WTC11 (cell line): ENCODE results near the gene KCND2. TPM values are rescaled to one million over a fixed set of nuclear protein-coding genes. Genes with fewer than 3 reads are reported as not detected.

Experiments used
- ATAC-seq: fragments of 200-7000 bp; cut with Tn5 transposase; 2 replicates; pipeline ENCODE4 v1.10.0; 2021; ENCODE audit warnings: mild to moderate bottlenecking, moderate library complexity
- CTCF ChIA-PET: fragments of 300-600 bp; sonication (Branson Sonifier 250); formaldehyde crosslinking; loops from one replicate; lab custom pipeline; 2021; ENCODE audit warnings: antibody characterized with exemption; lab: Charles Lee
- POLR2A ChIA-PET: fragments of 350-600 bp; sonication (Branson Sonifier 250); formaldehyde crosslinking; loops from one replicate; lab custom pipeline; 2021; ENCODE audit warnings: antibody characterized with exemption; lab: Charles Lee
- DNase-seq: peaks from one replicate; pipeline ENCODE4 v3.0.0; 2021; ENCODE audit warnings: low spot score
- H3K27ac Mint-ChIP-seq: 2 replicates; pipeline ENCODE4 v1.8.0; 2021; ENCODE audit warnings: mixed read lengths
- H3K27me3 Mint-ChIP-seq: 2 replicates; pipeline ENCODE4 v1.8.0; 2021; ENCODE audit warnings: low read depth, mild to moderate bottlenecking, moderate library complexity, mixed read lengths
- H3K36me3 Mint-ChIP-seq: 2 replicates; pipeline ENCODE4 v1.8.0; 2021; ENCODE audit warnings: mixed read lengths
- H3K4me1 Mint-ChIP-seq: 2 replicates; pipeline ENCODE4 v1.8.0; 2022; ENCODE audit warnings: mixed read lengths
- H3K4me3 Mint-ChIP-seq: 2 replicates; pipeline ENCODE4 v1.8.0; 2021; ENCODE audit warnings: mild to moderate bottlenecking, moderate library complexity, mixed read lengths
- H3K9me3 Mint-ChIP-seq: 2 replicates; pipeline ENCODE4 v1.8.0; 2021; ENCODE audit warnings: mixed read lengths
- AR ChIP-seq: fragments of 250-450 bp; sonication (Bioruptor Pico); IDR thresholded peaks from 2 replicates; pipeline ENCODE4 v1.9.0; 2021; ENCODE audit warnings: mild to moderate bottlenecking
- ARID4B ChIP-seq: sonication (generic); formaldehyde crosslinking; IDR thresholded peaks from 2 replicates; pipeline ENCODE4 v1.8.0; 2023; ENCODE audit warnings: missing genetic modification reagents, mild to moderate bottlenecking, borderline replicate concordance
- ATF1 ChIP-seq: sonication (generic); formaldehyde crosslinking; IDR thresholded peaks from 2 replicates; pipeline ENCODE4 v1.8.1; 2023; ENCODE audit warnings: mild to moderate bottlenecking, moderate library complexity, missing genetic modification reagents
- CDX4 ChIP-seq: fragments of 250-450 bp; sonication (Bioruptor Pico); IDR thresholded peaks from 2 replicates; pipeline ENCODE4 v1.9.0; 2021; ENCODE audit warnings: moderate library complexity, mild to moderate bottlenecking, inconsistent platforms, borderline replicate concordance
- CTCF ChIP-seq: fragments of 200-600 bp; IDR thresholded peaks from 2 replicates; pipeline ENCODE4 v1.8.0; 2022; ENCODE audit warnings: antibody characterized with exemption
- EMX1 ChIP-seq: fragments of 250-450 bp; sonication (Bioruptor Pico); IDR thresholded peaks from 2 replicates; pipeline ENCODE4 v1.8.0; 2021; ENCODE audit warnings: mild to moderate bottlenecking
- FOXP1 ChIP-seq: sonication (generic); formaldehyde crosslinking; IDR thresholded peaks from 2 replicates; pipeline ENCODE4 v1.8.0; 2022; ENCODE audit warnings: missing genetic modification reagents, mild to moderate bottlenecking, moderate library complexity, borderline replicate concordance
- JUN ChIP-seq: sonication (generic); formaldehyde crosslinking; IDR thresholded peaks from 2 replicates; pipeline ENCODE4 v1.8.0; 2023; ENCODE audit warnings: mild to moderate bottlenecking, missing genetic modification reagents
- KAT7 ChIP-seq: sonication (generic); formaldehyde crosslinking; IDR thresholded peaks from 2 replicates; pipeline ENCODE4 v1.8.1; 2023; ENCODE audit warnings: missing genetic modification reagents, mild to moderate bottlenecking, borderline replicate concordance
- MLX ChIP-seq: sonication (generic); formaldehyde crosslinking; IDR thresholded peaks from 2 replicates; pipeline ENCODE4 v1.8.1; 2023; ENCODE audit warnings: mild to moderate bottlenecking, missing genetic modification reagents, moderate library complexity
- NFATC4 ChIP-seq: fragments of 250-450 bp; sonication (Bioruptor Pico); IDR thresholded peaks from 2 replicates; pipeline ENCODE4 v1.9.0; 2021; ENCODE audit warnings: mild to moderate bottlenecking
- PRRX2 ChIP-seq: fragments of 250-450 bp; sonication (Bioruptor Pico); IDR thresholded peaks from 2 replicates; pipeline ENCODE4 v1.8.0; 2021; ENCODE audit warnings: mild to moderate bottlenecking
- RELA ChIP-seq: sonication (generic); formaldehyde crosslinking; IDR thresholded peaks from 2 replicates; pipeline ENCODE4 v1.8.1; 2022; ENCODE audit warnings: missing genetic modification reagents, mild to moderate bottlenecking, borderline replicate concordance
- SP1 ChIP-seq: sonication (generic); formaldehyde crosslinking; conservative IDR thresholded peaks from 2 replicates; pipeline ENCODE4 v1.8.1; 2022; ENCODE audit warnings: missing genetic modification reagents
- STAT6 ChIP-seq: sonication (generic); formaldehyde crosslinking; conservative IDR thresholded peaks from 2 replicates; pipeline ENCODE4 v1.8.1; 2023; ENCODE audit warnings: mild to moderate bottlenecking, low read depth, missing genetic modification reagents, moderate library complexity
- USF1 ChIP-seq: sonication (generic); formaldehyde crosslinking; IDR thresholded peaks from 2 replicates; pipeline ENCODE4 v1.8.0; 2022; ENCODE audit warnings: mild to moderate bottlenecking, missing genetic modification reagents
- ZBTB43 ChIP-seq: sonication (generic); formaldehyde crosslinking; IDR thresholded peaks from 2 replicates; pipeline ENCODE4 v1.8.1; 2023; ENCODE audit warnings: mild to moderate bottlenecking, missing genetic modification reagents
- ZNF396 ChIP-seq: fragments of 250-450 bp; sonication (Bioruptor Pico); IDR thresholded peaks from 2 replicates; pipeline ENCODE4 v1.8.0; 2021; ENCODE audit warnings: mild to moderate bottlenecking, moderate library complexity, borderline replicate concordance
- ZNF671 ChIP-seq: fragments of 250-450 bp; sonication (Bioruptor Pico); IDR thresholded peaks from 2 replicates; pipeline ENCODE4 v1.8.0; 2021; ENCODE audit warnings: mild to moderate bottlenecking
- total RNA-seq: library from RNA; stranded (reverse); gene quantifications from 3 replicates; pipeline ENCODE4 v1.2.3, GENCODE V29; 2021

Gene KCND2
- total RNA-seq, 1 experiment from 2014 or later: 4.6 TPM

GRCh38 chr7:120662291-120662690 is 389.3 kb downstream of the KCND2 start:
- no peak for TF ChIP-seq ZNF671
- TF ChIP-seq EMX1 (CRISPR knock-in tag): no peak
- no peak for TF ChIP-seq ZBTB43 (CRISPR knock-in tag)
- no peak for TF ChIP-seq KAT7 (CRISPR knock-in tag)
- no peak for TF ChIP-seq CTCF
- TF ChIP-seq AR (CRISPR knock-in tag): no peak
- no peak for TF ChIP-seq PRRX2 (CRISPR knock-in tag)
- TF ChIP-seq MLX (CRISPR knock-in tag): no peak
- TF ChIP-seq RELA: no peak
- no peak for TF ChIP-seq USF1 (CRISPR knock-in tag)
- TF ChIP-seq ZNF396 (CRISPR knock-in tag): no peak
- no peak for TF ChIP-seq JUN (CRISPR knock-in tag)
- no peak for TF ChIP-seq ATF1 (CRISPR knock-in tag)
- no peak for TF ChIP-seq SP1 (CRISPR knock-in tag)
- no peak for TF ChIP-seq CDX4 (CRISPR knock-in tag)
- TF ChIP-seq ARID4B (CRISPR knock-in tag): no peak
- no peak for TF ChIP-seq NFATC4 (CRISPR knock-in tag)
- TF ChIP-seq FOXP1 (CRISPR knock-in tag): no peak
- no peak for TF ChIP-seq STAT6
- TF ChIP-seq, all 79 proteins: peak for 0
- Mint-ChIP-seq H3K27me3 (no peaks in the 10 kb centered on the region), H3K27ac (no peak overlapping the region), H3K36me3 (no peaks in the 10 kb centered on the region), H3K4me1 (no peaks in the 10 kb centered on the region), H3K9me3 (no peaks in the 10 kb centered on the region), H3K4me3 (no peak overlapping the region)
- POLR2A ChIA-PET: no interaction called here
- ATAC-seq (no peak), DNase-seq (no peak)
- CTCF ChIA-PET: no interaction called here
